GM10847 (cell line): Measurements from ENCODE around the gene SSTR3.

ENCODE experiments used
- POLR2A ChIP-seq: IDR thresholded peaks from 2 replicates; pipeline ENCODE4 v1.6.1; 2011; ENCODE audit not compliant: insufficient read length; ENCODE audit errors: extremely low read depth

The SSTR3 gene

DNA sequence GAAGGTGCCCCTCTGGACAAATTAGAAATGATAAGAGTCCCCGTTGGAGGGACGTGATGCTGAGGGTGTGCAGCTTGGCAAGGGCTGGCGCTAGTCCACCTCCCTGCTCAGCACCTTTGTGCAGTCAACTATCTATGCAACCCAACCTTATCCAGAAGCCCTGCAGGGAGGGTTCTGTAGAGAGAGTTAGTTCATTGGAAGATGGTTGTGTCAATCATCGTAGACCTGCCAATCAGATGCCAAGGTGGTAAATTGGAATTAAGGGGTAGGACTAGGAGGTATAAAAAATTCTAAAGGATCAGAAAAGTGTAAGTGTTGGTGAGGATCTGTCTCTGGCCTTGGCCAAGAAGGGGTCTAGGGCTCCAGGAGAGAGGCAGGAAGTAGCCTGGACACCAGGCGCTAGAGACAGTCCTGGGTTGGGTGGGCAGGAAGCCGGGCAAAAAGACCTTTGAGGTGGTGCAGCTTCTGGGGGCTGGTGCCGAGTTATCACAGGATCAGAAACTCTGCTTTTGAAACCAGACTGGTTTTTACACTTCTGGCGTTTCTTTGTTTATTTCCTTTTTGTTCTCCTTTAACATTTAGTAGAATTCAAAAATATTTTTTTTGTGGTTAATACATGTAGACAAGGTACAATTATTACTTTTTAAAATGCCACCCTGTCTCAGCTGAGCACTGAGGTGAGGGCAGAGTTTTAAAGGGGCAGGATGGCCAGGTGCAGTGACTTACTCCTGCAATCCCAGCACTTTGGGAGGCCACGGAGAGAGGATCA is 25.9 kb downstream of the SSTR3 start:
- no peak for TF ChIP-seq POLR2A

DNA sequence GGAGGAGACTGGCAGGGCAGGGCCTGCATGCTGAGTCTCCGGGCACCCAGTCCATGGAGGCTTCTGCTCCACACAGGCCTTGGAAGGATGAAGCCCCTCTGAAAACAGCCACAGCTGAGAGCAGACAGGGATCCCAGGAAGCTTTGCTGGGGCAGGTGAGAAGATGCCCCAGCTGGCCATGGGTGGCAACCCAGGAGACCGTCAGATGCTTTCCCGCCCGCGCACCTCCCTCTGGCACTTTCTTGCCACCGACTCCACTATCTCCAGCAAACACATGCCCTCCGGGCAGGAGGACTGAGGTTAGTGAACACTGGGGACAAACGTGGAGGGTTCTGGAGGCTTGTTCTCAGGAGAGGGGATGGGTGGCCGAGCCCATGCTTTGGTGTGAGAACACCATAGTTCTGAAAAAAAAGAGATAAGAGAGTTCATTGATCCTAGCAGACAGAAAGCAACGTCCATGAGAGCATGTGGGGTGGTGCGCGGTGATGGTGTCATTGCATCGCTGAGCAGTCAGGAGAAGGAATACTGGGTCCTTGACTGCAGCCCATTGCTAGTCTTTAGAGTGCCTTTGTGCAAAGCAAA is 26.5 kb downstream of the SSTR3 start:
- TF ChIP-seq POLR2A: no peak

DNA sequence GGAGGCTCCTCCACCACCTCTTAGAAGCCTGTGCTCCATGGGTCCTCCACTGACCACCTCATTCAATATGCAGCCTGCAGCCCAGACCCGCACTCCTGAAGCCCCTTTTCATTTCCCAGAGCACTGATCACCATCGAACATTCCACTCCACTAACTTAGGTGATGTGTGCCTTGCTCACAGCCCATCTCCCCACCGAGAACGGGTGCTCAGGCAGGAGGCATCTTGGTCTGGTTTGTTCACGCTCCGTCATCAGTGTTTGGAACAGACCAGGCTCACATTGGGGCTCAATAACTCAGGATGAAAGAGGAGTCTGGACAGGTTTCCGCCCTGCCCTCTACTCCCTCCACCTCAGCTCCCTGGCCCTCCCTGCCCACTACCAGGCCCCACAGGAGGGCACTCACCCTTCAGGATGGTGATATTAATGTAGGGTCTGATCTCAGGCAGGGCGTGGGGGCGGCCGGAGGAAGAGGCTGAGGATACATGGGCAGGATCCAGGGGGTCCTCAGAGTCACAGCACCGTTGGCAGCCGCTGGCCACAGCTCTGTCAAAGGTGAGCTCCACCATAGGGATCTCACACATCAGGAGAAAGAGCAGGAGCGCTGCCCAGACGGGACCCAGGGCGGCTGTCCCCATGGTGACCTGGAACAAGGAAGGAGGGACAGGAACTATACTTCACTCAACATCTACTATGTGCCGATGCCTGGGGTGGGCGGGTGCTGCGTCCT is 27.3 kb downstream of the SSTR3 start:
- no peak for TF ChIP-seq POLR2A

DNA sequence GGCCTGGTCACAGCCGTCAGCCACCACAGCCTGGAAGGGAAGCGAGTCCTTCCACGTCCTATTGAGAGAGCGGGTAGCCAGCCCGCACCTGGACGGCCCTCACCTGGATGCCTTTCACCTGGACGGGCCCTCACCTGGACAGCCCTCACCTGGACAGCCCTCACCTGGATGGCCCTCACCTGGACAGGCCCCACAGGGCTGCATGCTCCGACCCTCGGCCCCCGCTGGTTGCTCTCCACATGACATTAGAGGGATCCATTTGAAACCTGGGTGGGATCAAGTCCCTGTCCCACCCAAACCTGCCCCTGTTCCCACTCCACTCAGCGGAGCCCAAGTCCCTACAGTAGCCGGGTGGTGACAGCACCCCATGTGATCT is 27.9 kb downstream of the SSTR3 start:
- no peak for TF ChIP-seq POLR2A

DNA sequence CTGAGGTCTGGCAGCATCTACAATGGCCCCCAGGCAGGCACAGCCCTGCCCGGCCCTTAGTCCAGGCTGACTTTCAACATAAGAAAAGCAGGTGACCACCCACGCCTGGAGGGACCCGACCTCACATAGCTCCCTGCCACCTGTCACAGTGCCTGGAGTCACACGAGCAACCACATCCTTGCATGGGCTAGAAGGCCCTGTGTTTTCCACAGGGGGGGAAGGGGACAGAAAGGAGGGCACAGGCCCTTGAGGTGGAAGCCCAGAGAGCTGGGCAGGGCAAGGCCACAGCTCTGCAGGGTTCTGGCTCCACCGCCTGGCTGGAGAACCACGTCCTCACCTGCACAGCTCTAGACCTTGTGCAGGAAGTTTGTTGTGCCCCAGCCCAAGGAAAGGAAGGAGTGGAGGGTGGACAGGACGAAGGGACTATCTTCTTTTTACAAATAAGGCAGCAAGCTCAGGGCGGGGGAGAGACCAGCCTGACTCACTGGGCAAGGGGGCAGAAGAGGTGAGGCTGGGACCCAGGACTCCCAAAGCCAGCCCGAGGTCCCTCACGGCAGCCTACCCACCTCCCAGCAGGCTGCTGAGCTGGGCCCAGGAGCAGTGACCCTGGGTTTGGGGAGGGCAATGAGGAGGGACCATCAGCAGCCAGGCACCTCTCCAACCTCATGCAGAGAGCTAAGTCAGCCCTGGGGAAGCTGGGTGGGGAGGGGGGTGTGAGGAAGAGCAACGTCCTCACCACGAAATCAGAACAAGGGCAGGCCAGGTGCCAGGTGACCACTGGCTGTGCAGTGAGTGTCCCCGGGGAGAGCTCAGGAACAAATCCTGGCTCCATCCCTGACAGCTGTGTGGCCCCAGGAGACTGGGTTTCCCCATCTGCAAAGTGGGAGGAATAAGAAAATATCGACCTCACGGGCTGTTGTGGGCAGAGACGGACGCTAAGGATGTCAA is 28.6 kb downstream of the SSTR3 start:
- no peak for TF ChIP-seq POLR2A

DNA sequence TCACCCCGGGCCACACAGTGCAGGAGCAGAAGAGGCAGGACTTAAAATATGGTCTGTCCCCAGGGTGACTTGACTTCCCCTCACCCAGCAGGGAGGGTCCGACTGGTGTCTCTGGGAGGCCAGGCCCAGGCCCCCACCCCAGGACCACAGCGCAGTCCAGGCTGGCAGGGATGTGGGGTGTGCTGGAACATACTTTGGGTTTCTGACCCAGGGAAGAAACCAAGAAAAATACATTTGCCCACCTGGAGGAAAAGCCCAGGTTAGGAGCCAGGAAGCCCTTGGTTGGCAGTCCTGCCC is 29.4 kb downstream of the SSTR3 start:
- TF ChIP-seq POLR2A: no peak

DNA sequence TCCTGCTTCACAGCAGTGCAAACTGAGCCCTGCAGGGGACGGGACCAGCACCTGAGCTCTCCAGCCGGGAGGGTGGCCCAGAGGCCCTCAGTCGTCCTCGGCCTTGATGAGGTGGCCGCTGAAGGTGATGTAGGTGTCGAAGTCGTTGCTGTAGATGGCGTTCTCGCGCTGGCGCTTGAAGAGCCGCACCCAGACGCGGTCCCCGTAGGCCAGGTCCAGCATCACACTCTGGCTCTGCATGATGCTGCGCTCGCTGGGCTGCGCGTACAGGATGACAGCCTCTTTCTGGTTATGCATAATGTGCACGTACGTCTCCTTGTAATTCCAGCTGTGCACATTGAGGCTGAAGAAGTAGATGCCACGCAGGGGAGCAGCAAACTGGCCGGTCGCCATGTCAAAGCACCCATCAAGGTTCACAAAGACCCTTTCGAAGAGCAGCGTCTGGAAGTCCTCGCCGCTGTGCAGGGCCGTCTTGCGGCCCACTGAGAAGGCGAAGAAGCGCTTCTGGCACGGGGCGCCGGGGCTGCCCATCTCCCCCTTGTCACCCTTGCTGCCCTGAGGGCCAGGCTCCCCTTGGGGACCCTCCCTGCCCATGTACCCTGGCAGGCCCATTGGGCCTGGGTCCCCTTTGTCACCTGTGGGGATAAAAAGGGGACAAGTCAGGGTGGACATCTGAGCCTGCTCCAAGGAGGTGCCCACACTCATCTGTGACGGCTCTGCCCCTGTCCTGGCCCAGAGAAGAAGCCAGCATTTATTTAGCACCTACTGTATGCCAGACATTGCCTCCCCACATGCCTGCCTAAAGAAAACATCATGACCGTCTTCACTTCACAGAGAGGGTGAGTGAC is 30.0 kb downstream of the SSTR3 start:
- TF ChIP-seq POLR2A: no peak

DNA sequence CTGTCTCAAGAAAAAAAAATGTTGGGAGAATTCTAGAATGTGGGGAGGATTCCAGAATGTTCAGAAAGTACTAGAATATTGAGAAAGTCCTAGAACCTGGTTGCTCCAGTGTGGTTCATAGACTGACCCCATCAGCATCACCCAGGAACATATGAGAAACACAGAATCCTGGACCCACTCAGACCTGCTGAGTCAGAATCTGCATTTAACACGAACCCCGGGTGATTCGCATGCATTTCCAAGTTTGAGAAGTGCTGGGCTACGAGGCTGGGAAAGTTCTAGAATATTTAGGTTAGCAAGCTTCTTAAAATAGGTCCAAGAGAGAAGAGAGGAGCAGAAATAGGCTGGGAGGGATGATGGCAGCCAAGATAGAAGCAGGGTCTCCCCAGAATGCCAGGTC is 30.6 kb downstream of the SSTR3 start:
- TF ChIP-seq POLR2A: no peak

DNA sequence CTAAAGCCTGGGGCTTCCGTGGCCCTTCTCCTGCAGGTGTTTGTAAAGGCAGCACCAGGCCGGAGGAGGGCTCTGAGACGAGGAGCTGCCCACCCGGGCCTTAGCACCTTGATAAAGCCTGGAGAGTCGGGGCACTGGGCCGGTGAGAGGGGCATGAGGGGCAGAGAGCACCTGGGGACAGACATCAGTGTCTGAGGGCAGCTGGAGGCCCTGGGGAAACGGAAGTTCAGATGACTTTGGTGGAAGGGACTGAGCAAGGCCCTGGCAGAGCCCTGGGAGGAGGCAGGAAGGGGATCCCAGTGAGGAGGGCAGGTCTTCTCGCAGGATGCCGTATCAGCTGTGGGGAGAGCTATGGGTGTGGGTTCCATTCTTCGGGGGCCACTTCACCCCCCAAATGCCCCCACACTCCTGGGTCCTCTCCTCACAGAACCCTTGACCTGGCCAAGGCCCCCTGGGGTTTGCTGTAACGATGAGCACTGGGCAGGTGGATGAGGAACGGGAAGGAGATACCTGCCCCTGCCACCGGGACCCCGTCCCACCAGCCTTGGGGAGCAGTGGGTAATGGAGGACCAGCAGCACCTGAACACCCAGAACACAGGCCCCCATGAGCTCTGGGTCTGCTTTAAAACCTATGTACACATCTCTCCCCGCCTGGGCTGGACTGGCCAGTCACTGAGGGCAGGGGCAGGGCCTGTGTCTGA is 31.6 kb downstream of the SSTR3 start:
- TF ChIP-seq POLR2A: no peak

DNA sequence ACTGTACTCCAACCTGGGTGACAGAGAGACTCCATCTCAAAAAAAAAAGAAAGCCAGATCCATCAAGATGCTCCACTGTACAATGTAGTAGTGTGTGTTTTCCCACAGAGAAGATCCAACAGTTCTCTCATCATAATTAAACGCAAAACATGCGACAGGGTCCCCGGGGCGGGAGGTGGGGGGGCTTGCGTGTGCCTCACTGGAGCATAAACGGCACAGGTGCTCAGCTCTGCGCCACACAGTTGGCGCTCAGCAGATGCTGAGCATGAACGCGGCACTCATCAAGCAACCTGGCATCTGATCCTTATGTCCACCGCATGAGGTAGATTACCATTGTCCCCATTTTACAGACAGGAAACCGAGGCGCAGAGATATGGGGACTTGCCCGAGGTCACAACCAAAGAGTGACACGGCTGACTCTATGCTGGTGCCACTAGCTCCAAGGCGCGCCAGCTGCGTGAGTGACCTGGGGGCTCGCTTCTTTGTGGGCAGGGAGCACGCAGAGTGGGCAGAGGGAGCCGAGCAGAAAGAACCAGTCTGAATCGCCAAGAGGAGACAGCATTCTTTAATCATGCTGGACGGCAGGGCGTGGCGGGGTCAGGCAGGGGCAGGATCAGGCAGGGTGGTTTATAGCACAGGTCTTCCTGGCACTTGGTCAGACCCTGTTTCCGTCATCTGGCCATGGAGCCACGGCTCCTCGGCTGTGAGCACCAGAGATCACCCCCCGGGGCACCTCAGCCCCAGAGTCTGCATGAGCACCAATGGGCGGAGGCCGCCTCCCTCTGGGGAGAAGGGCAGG is 32.5 kb downstream of the SSTR3 start:
- TF ChIP-seq POLR2A: no peak

DNA sequence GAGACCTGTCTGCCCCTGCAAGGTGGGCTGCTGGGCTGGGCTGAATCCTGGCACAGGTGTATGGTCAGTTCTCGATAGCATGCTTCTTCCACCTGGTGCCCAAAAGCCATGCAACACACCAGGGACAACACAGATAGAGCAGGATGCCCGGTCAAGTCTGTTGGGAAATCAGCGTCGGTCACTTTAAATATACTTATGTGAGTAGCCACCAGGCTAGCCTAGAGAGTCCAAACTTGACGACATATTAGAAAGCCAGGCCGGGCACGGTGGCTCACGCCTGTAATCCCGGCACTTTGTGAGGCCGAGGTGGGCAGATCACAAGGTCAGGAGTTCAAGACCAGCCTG is 33.2 kb downstream of the SSTR3 start:
- TF ChIP-seq POLR2A: no peak

DNA sequence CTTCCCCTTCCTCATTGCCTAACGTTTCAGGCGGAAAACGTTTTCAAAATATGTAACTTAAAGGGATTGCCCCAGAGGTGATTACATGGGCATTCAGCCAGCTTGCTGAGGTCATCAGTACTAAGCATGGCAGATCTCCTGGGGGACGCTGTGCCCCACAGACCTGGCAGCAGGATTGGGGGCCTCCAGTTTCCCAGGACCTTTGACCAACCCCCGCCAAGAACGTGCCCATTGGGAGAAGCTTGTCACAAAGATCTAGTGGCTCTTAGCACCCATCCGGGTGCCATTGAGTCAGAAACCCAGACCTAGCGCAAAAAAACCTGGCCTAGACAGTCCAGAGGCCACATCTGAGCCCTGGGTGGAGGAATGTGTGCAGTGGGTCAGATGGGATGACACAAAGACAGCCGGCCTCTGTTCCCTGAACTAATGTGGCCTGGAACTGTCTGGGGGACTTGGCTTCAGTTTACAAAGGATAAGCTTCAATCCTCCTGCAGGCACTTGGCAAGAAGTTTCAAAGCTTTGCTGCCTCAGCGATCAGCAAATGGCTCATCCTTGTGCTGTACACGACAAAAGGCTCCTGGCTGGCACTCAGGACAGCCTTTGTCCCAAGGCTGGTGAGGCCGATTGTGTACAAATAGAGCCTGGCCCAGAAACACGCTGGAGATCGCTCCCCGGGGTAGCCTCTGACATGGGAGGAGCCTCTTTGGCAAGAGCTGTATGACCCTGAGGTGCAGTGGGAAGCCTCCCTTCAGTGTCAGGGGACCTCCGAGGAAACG is 33.7 kb downstream of the SSTR3 start:
- TF ChIP-seq POLR2A: no peak

DNA sequence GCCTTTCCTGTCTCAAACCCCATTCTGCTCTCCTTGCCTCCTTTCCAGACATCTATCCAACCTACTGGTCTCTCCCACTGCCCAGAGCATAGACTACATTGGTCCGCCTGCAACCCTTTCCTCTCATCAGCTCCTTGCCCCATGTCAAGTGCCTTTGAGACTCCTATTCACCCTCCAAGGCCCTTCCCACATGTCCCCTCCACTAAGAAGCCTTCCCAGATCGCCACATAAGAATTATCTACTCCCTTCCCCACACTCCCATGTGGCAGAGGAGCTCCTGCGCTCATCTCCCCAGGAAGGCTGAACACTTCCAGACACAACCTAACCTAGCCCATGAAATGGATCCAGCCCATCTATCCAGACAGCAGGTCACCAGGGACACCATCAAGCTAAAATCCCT is 34.5 kb downstream of the SSTR3 start:
- no peak for TF ChIP-seq POLR2A
